Stomach (tissue), 9 donors: ENCODE results near the gene SEC31B. TPM values are rescaled to one million over a fixed set of nuclear protein-coding genes. Genes with fewer than 3 reads are reported as not detected.
A peak's percentile ranks its signal among the peaks of the same experiment; 100 is the strongest.

Experiments
- DNase-seq, 2 donors: peaks; one replicate each; pipeline versions ENCODE4 v3.0.0 to v3.0.0-alpha.2; 2013 to 2019
- H3K27ac ChIP-seq, 5 donors: fragments of 200-600 bp in 4 of 5; sonication (generic) in 4 of 5; one replicate each; pipeline ENCODE4 v1.5.1; 2013 to 2019; ENCODE audit warnings: mild to moderate bottlenecking in 1 of 5, moderate library complexity in 1 of 5
- H3K27me3 ChIP-seq, 3 donors: fragments of 200-600 bp; sonication (generic); one replicate each; pipeline ENCODE4 v1.5.1; 2017 to 2019; ENCODE audit warnings: mixed run types in 1 of 3
- H3K36me3 ChIP-seq, 4 donors: fragments of 200-600 bp; sonication (generic); 1 replicate in 3 of 4; 2 replicates in 1 of 4; pipeline ENCODE4 v1.5.1; 2016 to 2019
- H3K4me1 ChIP-seq, 4 donors: fragments of 200-600 bp; sonication (generic); one replicate each; pipeline ENCODE4 v1.5.1; 2016 to 2019
- H3K4me3 ChIP-seq, 4 donors: fragments of 200-600 bp; sonication (generic) in 3 of 4; one replicate each; pipeline ENCODE4 v1.5.1; 2016 to 2019; ENCODE audit warnings: mild to moderate bottlenecking in 1 of 4
- H3K9me3 ChIP-seq, 4 donors: fragments of 200-600 bp; sonication (generic); one replicate each; pipeline ENCODE4 v1.5.1; 2016 to 2019
- EP300 ChIP-seq: sonication (generic); formaldehyde crosslinking; IDR thresholded peaks from one replicate; pipeline ENCODE4 v1.6.1; 2017; ENCODE audit warnings: antibody characterized with exemption
- POLR2A ChIP-seq, 4 donors: fragments of 450-650 bp; IDR thresholded peaks; one replicate each; pipeline ENCODE4 v1.6.1; 2016; ENCODE audit warnings: antibody characterized with exemption in 4 of 4, control low read depth in 2 of 4, mild to moderate bottlenecking in 1 of 4, moderate library complexity in 1 of 4
- POLR2AphosphoS5 ChIP-seq, 3 donors: sonication (generic); formaldehyde crosslinking; IDR thresholded peaks; one replicate each; pipeline ENCODE4 v1.6.1; 2016; ENCODE audit warnings: antibody characterized with exemption in 3 of 3
- WGBS, 5 donors: extraction: QIAGEN DNeasy Blood & Tissue Kit in 3 of 5; methylation state at CpG; one replicate each; pipeline versions ENCODE4 v1.1.5 to v1.1.7; 2013 to 2018; 5-methylcytosine and 5-hydroxymethylcytosine counted together
- intact Hi-C: fragments of 100-400 bp; cut with DNase I; formaldehyde crosslinking; loops from one replicate; pipeline ENCODE4 v1.15.1; 2023; ENCODE audit warnings: low total_unique reads
- polyA plus RNA-seq, 3 donors: library from polyadenylated mRNA; stranded (reverse); fragments of 200-250 nt; gene quantifications; one replicate each; pipeline ENCODE4 v1.2.3, GENCODE V29; 2013
- total RNA-seq, 5 donors: library from RNA; depleted of rRNA; stranded (reverse); fragments of >200 nt; gene quantifications; one replicate each; pipeline versions ENCODE4 v1.1.0 to v1.2.3, GENCODE V29; 2014 to 2016
- TF ChIP-seq, protein P1 (sequence below), 7 experiments: fragments of 450-650 bp in 4 of 7; fragments of 200-600 bp in 3 of 7; sonication (generic) in 3 of 7; IDR thresholded peaks; one replicate each; pipeline ENCODE4 v1.5.1; 2016 to 2019; ENCODE audit warnings: antibody characterized with exemption in 7 of 7, control low read depth in 2 of 7, mild to moderate bottlenecking in 1 of 7
- donor health status: healthy with polysubstance abuse.
- donor health status: Bipolar disorder and iron deficiency.
- donor health status: healthy.

The SEC31B gene
- total and polyA plus RNA-seq, 8 donors = 0.68 to 47.4 (median 8.5) TPM

DNA sequence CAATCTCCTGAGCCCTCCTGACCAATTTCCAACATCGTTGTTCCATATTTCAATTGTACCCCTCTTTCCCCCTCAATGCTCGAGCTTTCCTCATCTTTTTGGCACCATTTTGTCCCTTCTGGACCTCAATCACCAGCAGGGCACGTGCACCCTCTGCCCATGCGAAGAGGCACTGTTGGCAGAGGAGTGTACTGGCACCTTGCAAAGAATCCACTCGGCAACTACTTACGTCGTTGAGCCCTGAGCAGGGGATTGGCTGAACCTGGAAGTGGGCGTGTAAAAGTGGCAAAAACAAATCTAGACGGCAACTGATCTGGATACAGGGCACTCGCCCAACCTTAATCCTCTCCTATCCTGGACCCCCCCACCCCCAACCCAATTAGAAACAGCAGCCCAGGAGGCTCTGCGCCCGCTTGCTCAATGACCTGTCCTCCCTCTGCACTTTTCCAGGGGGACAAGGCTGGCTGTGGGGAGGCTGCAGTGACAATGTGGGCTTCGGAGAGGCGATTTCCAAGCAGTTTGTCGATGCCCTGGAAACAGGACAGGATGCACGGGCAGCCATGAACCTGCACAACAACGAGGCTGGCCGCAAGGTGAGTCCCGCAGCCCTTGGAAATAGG, 38.1 kb downstream of the SEC31B start:
- peaks cover 0 to 51% (median 32%) of the 10 kb centered on the region in 3 donors for H3K27me3 ChIP-seq
- no peak overlapping the region for H3K27ac ChIP-seq
- TF ChIP-seq POLR2AphosphoS5 (IDR thresholded peaks at IDR 0.05) (peak in 1 of 3 donors; percentile 11), POLR2A (IDR thresholded peaks at IDR 0.05) (no peak), EP300 (no peak)
- TF ChIP-seq, protein P1, sequence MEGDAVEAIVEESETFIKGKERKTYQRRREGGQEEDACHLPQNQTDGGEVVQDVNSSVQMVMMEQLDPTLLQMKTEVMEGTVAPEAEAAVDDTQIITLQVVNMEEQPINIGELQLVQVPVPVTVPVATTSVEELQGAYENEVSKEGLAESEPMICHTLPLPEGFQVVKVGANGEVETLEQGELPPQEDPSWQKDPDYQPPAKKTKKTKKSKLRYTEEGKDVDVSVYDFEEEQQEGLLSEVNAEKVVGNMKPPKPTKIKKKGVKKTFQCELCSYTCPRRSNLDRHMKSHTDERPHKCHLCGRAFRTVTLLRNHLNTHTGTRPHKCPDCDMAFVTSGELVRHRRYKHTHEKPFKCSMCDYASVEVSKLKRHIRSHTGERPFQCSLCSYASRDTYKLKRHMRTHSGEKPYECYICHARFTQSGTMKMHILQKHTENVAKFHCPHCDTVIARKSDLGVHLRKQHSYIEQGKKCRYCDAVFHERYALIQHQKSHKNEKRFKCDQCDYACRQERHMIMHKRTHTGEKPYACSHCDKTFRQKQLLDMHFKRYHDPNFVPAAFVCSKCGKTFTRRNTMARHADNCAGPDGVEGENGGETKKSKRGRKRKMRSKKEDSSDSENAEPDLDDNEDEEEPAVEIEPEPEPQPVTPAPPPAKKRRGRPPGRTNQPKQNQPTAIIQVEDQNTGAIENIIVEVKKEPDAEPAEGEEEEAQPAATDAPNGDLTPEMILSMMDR (IDR thresholded peaks at IDR 0.05) = no peak
- DNase-seq = peak; percentile 91 to 95
- H3K4me1 ChIP-seq = peaks cover 14 to 23% (median 17%) of the 10 kb centered on the region in 4 donors
- intact Hi-C loops = no loop called here
- WGBS, 5 donors = 2 to 5% (median 2%) methylated on average over 12 to 19 of the region's 19 CpGs
- H3K36me3 ChIP-seq = peaks cover 0 to 15% (median 2%) of the 10 kb centered on the region in 4 donors
- peak overlapping the region; percentile 43 to 67 (median 48) for H3K4me3 ChIP-seq
- no peaks in the 10 kb centered on the region for H3K9me3 ChIP-seq

DNA sequence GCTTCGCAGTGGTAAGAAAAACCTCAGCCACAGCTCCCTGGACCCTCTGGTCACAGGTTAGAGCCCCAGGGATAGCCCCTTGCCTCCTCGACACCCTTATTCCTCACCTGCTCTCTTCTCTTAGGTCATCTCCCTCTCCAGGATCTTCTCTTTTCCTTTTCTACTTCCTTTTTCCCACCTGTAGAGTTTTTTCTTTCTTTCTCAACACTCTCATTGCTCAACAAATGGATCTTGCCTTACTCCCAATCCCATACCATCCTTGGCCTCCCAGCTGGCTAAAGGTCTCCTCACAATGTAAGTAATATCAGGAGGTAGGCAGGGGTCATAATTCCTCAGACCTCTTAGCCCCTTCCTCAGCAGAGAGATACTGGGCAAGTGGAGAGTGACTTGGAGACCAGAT, 39.7 kb downstream of the SEC31B start:
- no peak for DNase-seq
- Histone ChIP-seq H3K4me3 (no peak overlapping the region), H3K4me1 (peaks cover 14 to 23% (median 17%) of the 10 kb centered on the region in 4 donors), H3K36me3 (peaks cover 0 to 1% (median 0%) of the 10 kb centered on the region in 4 donors), H3K27me3 (peaks cover 0 to 52% (median 32%) of the 10 kb centered on the region in 3 donors), H3K9me3 (no peaks in the 10 kb centered on the region), H3K27ac (no peak overlapping the region)
- intact Hi-C loops = no loop called here
- WGBS, 5 donors = 74 to 85% (median 80%) methylated on average over 2 of the region's 2 CpGs
- TF ChIP-seq POLR2A (IDR thresholded peaks at IDR 0.05) (no peak), EP300 (no peak), POLR2AphosphoS5 (IDR thresholded peaks at IDR 0.05) (no peak)
- TF ChIP-seq, protein P1 (IDR thresholded peaks at IDR 0.05) = no peak

DNA sequence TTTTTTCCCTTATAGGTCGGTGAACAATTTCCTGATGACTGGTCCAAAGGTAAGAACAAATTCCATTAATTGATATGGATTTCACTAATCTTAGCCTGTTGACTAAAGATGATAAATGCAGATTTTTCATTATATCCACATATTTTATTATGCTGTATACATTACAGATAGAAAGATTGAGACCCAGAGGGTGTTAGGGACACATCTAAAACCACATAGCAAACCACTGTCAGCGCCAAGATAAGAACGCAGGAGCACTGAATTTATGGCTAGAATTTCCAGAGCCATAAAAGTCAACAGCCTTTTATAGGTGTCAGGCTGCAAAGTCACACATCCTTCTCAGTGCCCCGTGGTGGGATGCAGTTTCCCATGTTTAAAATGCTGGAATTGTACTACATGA, 40.6 kb downstream of the SEC31B start:
- TF ChIP-seq POLR2A (IDR thresholded peaks at IDR 0.05) = no peak
- no peak for DNase-seq
- peaks cover 14 to 23% (median 17%) of the 10 kb centered on the region in 4 donors for H3K4me1 ChIP-seq
- no peak overlapping the region for H3K27ac ChIP-seq
- WGBS, 5 donors = 46 to 56% (median 49%) methylated on average over 4 of the region's 4 CpGs
- intact Hi-C loops = no loop called here
- H3K4me3 ChIP-seq = no peak overlapping the region
- no peaks in the 10 kb centered on the region for H3K36me3 ChIP-seq
- peaks cover 0 to 62% (median 32%) of the 10 kb centered on the region in 3 donors for H3K27me3 ChIP-seq
- no peaks in the 10 kb centered on the region for H3K9me3 ChIP-seq

DNA sequence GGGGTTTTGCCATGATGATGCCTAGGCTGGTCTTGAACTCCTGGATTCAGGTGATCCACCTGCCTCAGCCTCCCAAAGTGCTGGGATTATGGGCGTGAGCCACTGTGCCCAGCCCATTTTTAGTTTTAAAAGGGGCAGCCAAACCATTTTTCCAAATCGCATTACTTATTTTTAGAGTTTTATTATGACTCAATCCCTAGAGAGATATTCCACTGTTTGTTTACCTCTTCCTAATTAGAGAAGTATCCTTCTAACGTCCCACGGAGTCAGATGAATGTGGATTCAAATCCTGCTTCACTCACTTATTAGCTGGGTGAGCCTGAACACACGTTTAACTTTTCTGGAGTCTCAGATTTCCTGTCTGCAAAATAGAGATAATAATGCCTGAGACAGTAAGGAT, 41.7 kb downstream of the SEC31B start:
- intact Hi-C loops = no loop called here
- DNase-seq = no peak
- TF ChIP-seq POLR2A (IDR thresholded peaks at IDR 0.05) (no peak), POLR2AphosphoS5 (IDR thresholded peaks at IDR 0.05) (no peak), EP300 (no peak)
- Histone ChIP-seq H3K36me3 (no peaks in the 10 kb centered on the region), H3K4me1 (peaks cover 13 to 18% (median 14%) of the 10 kb centered on the region in 4 donors), H3K9me3 (no peaks in the 10 kb centered on the region), H3K27me3 (peaks cover 0 to 68% (median 32%) of the 10 kb centered on the region in 3 donors), H3K27ac (no peak overlapping the region), H3K4me3 (no peak overlapping the region)
- WGBS, 5 donors = 35 to 41% (median 37%) methylated on average over 5 of the region's 5 CpGs

DNA sequence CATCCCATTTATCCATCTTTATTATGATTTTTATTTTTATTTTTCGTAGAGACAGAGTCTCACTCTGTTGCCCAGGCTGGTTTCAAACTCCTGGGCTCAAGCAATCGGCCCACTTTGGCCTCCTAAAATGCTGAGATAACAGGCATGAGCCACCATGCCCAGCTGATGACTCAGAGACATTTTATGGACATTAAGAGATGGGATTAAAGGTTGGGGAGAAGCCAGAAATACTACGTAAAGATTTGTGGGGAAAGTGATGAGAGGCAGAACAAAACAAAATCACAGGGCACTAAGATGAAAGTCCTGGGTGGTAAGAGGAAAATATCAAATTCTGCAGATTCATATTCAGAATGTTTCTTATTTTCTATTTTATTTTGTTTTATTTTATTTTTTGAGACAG, 49.3 kb downstream of the SEC31B start:
- TF ChIP-seq POLR2A (IDR thresholded peaks at IDR 0.05) (no peak), EP300 (no peak), POLR2AphosphoS5 (IDR thresholded peaks at IDR 0.05) (no peak)
- TF ChIP-seq, protein P1 (IDR thresholded peaks at IDR 0.05) = no peak
- DNase-seq = no peak
- intact Hi-C loops = no loop called here
- peaks cover 0 to 42% (median 0%) of the 10 kb centered on the region in 3 donors for H3K27me3 ChIP-seq
- no peak overlapping the region for H3K4me3 ChIP-seq
- H3K27ac ChIP-seq = no peak overlapping the region
- 74 to 83% (median 82%) methylated on average over 3 of the region's 3 CpGs for WGBS, 5 donors
- no peaks in the 10 kb centered on the region for H3K9me3 ChIP-seq
- no peaks in the 10 kb centered on the region for H3K36me3 ChIP-seq
- H3K4me1 ChIP-seq = no peaks in the 10 kb centered on the region
